GM21576 (cell line): ENCODE data around the gene FOXL2.
"Not testable (repeated sequence)": the region's sequence is repeated elsewhere in the genome, so short reads cannot be mapped to it uniquely, and the experiment has no call there.

ENCODE experiments used
- ATAC-seq: cut with Tn5 transposase; IDR thresholded peaks from one replicate; pipeline ENCODE4 v1.9.1; 2021; ENCODE audit warnings: mild to moderate bottlenecking, moderate library complexity; ENCODE audit not compliant: unreplicated experiment

FOXL2 gene

DNA sequence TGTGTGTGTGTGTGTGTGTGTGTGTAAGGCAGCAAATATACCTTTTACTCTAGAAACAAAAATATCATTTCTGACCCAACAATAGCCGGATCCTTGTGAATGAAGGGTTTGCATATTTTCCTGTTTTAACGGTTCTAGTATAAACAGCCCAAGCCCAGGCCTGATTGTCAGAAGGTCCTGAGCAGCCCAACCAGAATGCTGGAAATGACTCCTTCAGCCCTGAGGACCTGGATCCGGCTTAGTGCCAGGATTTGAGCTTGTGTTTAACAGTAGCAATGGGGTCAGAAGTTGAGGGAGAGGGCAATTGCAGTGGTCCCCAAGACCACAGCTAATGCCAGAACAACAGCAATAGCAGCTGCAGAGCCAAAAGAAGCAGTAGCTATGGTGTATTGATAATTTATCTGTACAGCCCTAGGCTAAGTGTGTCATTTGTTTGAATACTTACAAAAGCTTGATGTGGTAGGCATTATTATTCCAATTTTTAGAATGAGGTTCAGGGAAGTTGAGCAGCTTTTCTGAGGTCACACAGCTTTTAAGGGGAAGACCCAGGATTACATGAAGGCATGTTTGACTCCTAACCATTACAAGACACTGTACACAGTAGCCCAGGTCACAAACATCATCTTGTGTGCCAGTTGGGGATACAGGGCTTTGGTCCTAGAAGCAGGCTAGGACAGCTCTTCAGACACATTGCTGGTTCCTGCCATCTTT lies 12.8 kb downstream of the FOXL2 start:
- no peak for ATAC-seq

DNA sequence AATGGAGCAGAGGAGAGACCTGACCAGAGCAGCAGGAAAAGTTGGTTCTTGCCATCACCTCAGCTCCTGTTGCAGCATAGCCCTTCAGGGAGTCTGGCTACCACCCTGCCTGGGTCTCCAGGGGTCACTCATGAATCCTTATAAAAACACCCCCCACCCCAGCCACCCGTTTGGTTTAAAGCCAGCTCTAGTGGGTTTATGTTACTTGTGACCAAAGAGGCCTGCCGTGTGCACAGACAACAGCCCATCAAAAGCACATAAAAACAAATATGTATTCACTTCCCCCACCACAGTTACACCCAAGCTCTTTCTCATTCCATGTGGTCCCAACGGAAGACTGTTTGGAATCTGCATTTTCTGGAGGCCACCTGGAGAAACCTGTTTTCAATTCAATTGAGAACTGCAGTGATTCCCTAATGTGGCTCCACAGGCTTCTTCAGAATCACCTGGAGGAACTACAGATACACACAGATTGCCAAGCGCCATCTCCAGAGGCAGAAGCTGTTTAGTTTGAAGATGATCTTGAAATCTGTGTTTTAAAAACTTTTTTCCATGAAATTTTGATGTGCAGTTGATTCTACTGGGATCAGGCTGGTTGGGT lies 13.8 kb downstream of the FOXL2 start:
- ATAC-seq, result no peak

DNA sequence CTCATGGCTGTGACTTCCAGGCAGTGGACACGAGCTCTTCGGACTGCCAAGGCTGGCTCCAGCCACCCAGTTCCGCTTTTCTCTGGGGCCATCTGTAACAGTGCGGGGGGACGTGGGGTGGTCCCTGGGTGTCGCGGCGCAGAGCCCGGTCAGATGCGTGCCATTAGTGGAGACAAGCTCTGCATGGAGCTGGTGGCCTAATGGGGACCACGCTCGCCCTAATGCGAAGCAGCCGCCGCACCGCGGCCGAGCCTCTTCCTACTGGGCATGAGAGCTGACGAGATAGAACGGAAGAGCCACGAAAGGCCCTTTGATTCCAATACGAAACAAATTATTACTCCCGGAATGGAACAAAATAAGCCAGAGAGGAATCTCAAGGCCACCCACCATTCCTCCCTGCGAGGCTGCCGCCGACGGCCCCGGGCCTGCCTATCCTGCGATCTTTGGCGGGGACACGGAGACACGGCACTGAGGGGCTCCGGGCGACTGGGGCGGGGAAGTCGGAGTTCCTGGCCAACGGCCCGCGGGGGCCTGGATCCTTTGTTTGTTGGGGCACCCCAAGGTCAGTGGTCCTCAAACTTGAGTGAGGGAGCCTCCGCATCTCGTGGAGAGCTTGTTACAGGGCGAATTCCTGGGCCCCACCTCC lies 18.1 kb downstream of the FOXL2 start:
- ATAC-seq, result no peak

DNA sequence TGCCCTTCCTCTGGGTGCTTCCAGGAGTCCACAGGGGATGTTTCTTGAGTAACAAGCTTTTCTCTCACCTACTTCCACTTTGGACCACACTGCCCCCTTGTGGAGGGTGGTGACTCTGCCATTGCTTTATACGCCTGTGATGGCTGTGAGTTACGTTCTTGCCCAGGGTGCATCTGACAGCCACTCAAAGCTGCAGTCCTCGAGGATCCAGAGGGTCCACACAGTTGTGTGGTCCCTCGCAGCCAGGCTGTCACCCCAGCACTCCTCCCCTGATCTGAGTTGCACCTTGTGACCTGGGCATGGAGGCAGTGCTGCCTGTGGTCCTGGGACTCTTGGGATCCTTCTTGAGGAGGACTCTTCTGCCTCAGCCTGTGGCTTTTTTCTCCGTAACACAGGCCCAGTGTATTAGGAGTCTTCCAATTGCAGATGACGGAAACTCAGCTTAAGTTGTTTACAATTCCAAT lies 23.4 kb downstream of the FOXL2 start:
- peak; percentile 85 for ATAC-seq

DNA sequence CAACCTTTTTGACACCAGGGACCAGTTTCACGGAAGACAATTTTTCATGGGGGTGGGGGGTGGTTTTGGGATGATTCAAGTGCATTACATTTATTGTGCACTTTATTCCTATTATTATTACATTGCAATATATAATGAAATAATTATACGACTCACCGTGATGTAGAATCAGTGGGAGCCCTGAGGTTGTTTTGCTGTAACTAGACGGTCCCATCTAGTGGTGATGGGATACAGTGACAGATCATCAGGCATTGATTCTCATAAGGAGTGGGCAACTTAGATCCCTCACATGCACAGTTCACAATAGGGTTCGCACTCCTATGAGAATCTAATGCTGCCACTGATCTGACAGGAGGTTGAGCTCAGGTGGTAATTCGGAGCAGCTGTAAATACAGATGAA lies 24.5 kb downstream of the FOXL2 start:
- ATAC-seq, result not testable (repeated sequence)

DNA sequence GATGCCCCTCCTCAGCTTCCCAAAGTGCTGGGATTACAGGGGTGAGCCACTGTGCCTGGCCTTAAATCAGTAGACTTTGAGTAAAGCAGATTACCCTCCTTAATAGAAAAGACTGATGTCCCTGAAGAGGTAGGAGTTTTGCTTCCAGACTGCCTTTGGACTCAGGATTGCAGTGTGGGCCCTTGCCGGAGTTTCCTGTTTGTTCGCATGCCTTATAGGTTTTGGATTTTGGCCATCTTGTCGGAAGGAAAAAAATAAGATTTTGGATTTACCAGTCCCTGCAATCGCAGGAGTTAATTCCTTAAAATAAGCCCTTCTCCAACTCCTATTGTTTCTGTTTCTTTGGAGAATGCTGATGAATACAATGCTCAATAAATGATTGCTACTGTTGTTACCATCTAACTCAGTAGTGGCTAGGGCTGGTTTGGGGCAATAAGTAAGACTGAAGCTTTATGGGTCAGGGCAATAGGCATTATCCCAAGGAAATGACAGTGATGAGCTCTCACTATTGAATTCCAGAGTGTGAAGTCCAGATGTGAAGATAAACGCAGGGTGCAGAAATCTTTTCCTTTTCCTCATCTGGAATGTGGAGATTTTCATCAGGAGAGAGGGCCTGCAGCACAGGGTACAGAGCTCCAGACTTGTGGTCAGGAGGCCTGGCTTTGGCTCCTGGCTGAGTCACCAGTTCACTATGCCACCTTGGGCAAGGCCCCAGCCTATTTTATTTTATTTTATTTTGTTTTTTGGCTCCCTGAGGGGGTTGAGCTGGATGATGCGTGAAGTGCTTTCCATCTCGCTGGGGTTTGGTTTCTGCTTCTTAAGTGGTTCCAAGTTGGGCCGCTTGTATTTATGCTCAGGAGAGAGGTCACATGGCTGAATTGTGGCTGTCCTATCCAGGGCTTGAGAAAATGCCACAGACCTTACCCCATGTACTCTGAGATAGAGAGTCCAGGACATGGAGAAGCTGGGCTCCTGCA lies 25.3 kb downstream of the FOXL2 start:
- no peak for ATAC-seq

DNA sequence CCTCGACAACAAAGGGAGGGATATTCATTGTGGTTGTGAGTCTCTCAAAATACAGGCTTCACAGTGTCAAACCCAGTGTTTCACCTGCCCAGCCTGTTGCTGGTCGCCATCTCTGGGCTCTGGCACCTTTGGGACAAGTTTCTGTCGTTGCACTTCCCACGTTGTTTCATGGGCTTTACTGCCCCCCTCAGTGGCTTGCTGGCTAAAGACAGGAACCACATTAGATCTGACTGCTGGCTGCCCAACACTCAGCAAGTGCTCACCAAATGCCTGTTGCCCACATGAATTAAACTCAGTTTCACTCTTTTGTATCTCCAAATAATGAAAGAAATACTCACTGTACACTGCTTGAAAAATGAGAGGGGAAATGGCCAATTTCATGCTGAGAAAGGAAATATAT lies 27.6 kb downstream of the FOXL2 start:
- no peak for ATAC-seq

DNA sequence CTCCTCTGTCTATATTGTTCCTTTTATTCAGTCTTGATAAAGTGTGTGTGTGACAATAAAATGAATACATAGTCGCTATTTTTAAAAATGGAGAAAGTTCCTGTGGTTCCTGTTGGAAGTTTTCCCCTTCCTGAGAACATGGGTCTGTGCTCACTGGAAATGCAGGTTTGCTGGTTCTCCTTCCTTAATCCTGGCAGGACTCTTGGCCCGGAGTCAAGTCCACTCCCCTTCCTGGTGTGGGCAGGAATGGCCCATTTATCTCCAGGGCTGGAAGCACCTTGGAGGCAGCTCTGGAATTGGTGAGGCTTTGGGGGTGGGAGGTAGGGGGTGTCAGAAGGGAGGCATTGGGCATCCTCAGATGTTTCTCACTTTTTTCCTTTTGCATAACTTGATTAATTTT lies 30.1 kb downstream of the FOXL2 start:
- no peak for ATAC-seq

DNA sequence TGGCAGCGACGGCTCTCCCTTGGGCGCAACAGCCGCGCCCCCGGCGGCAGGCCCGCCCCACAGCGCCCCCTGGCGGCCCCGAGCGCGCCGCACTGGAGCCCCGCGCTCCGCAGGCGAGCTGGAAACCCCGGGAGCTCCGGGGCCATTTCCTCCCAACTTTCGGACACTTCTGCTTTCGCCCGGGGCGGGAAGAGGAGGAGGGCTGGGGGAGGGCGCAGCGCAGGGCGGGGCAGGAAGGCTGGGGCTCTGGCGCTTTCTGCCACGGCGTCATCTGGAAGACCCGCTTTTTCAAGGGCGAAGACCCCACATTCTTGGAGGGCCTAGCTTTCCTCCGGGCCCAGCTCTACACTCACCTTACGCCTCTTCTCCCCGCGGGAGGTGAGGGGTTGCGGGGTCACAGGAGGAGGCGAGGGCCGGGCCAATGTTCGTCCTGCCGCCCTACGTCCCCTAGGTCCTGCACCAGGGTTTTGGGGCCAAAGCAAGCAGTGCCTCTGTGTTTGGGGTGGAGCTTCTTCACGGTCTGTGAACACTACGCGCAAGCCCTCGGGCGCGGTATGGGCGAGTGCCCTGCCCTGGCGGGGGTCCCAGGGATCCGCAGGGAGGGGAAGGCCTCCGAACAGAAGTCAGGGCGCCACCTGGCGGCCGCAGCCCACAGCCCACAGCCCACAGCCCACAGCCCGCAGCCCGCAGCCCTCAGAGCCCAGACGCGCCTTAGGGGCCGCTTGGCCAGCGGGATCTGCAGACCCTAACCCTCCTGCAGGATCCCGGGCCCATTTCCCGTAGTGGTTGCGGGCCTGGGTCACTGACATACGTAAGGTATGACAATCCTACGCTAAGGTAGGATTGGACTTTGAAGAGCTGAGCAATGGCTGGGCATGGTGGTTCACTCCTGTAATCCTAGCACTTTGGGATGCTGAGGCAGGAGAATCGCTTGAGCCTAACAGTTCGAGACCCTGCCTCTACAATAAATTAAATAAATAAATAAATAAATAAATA lies 31.1 kb downstream of the FOXL2 start:
- ATAC-seq, result peak; percentile 87

DNA sequence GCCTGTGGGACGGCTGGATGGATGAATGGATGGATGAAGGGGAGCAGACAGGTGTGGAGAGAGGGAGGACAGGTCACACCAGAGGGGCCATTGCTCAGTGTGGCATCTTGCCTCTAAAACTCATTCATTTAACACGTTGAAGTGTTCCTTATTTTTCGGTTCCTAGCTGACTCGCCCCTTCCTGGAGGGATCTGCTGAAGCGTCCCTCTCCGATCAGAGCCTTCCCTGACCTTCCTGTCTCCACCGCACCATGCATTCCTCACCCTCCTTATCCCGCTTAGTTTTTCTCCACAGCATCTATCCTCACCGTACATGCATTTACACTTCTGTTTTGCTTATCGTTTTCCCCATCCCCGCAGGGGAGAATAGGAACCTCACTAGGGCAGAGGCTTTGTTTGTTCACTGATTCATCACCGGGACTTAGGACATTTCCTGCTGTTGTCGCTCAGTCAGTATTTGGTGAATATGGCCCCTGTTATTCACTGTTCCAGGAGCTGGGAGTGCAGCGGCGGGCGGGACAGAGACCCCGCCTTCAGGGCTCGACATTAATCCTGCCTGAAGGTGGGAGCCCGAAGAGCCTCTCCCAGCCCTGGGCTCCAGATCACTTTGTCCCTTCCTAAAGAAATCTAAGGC lies 32.0 kb downstream of the FOXL2 start:
- peak; percentile 7 for ATAC-seq

DNA sequence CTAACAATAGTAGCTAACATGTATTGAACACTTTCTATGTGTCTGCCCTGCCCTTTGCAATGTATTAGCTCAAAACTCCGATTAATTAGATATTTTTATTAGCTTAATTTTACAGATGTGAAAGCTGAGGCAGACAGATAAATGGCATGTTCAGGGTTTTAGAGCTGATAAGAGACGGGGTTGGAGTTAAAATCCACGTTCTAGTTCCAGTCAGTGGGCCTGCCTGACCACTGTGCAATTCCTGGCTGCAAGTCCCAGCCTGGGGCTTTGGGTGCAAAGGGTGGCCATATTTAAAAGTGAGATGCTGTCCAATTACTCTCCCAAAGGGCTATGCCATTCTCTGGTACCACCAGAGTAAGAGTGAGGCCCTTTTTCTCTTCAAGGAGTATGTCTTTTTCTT lies 33.2 kb downstream of the FOXL2 start:
- no peak for ATAC-seq

DNA sequence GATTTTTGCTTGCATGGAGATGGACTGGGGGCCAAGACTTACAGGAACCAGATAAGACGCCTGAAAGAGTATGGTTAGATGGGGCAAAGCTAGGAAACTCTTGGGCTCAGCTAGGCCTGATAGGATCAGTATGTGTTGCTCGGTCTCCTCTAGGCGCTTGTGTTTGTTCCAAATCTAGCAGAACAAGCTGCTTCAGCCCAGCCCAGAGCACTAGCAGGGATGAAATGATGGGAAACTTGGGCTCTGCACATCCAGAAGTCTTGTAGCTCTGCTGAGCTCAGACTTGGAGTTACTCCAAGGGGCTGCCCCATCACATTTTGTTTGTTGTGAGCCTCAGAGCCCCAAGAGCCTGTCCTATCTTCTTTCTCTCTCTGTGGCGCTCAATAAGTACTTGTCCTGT lies 34.7 kb downstream of the FOXL2 start:
- ATAC-seq, result no peak

DNA sequence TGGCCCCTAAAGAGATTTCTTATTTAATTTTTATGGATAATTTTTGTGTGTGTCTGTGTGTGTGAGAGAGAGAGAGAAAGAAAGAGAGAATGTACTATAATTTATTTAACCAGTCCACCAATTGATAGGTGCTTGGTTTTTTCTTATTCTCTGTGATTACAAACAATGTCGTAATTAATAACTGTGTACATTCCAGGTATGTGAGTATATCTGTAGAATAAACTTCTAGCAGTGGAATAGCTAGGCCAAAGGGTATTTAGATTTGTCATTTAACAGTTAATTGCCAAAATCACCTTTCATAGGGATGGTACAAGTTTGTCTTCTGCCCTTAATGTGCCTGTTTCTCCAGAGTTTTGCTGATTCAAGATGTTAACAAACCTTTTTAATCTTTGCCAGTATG lies 35.3 kb downstream of the FOXL2 start:
- ATAC-seq, result no peak

DNA sequence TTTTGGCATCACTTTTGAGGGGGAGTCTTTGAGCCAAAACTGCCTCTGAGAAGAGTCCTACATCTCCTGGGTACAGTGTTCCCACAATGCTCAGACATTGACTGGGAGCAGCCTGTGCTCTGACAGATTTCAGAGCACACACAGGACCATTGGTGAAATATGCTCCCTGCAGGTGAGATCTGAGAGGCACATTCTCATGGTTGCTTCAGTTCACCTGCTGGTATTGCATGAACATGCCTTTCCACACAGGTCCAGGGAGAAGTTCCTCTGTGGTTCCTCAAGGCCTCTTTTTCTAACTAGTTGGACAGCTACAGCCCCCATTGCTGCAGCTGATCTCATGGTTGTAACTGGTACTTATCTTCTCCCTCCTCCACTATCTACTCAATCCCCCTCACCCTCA lies 37.0 kb downstream of the FOXL2 start:
- no peak for ATAC-seq

DNA sequence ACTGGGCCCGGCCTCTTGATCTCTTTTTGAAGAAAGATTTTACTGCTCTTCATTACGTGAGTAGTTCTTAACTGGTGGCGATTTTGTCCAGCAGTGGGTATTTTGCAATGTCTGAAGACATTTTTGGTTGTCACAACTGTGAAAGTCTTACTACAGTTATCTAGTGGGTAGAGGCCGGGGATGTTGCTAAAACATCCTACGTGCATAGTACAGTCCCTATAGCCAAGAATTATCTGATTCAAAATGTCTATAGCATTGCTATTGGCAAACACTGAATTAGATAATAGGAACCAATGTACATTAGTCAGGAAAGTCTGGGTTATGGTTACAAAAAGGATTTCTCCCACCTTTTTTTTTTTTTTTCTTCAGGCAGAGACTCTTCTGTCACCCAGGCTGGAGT lies 38.1 kb downstream of the FOXL2 start:
- no peak for ATAC-seq

DNA sequence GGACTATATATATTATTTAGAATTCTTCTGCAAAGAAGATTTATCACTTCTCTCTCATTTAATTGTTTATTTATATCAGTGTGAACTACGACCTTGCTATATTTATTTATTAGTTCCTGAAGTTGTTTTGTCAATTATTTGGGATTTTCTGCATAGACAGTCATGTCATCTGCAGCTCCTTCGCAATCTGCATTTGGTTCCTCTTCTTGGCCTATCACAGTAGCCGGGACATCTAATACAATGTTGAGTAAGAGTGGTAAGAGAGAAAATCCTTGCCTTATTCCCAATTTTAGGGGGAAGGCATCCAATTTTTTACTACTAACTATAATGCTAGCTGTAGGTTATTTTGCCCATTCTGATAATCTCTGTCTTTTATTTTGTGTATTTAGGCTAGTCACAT lies 39.4 kb downstream of the FOXL2 start:
- no peak for ATAC-seq

DNA sequence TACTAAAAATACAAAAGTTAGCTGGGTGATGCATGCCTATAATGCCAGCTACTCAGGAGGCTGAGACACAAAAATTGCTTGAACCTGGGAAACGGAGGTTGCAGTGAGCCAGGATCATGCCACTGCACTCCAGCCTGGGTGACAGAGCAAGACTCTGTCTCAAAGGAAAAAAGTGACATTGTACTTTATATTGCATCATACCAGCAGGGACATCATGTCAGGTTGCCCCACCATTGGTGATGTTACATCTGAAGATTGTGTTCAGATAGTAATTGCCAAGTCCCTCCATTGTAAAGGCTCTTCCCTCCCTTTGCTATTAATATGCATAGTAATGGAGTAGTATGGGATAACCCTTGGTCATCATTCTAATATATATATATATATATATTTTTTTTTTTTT lies 44.8 kb downstream of the FOXL2 start:
- ATAC-seq, result no peak

DNA sequence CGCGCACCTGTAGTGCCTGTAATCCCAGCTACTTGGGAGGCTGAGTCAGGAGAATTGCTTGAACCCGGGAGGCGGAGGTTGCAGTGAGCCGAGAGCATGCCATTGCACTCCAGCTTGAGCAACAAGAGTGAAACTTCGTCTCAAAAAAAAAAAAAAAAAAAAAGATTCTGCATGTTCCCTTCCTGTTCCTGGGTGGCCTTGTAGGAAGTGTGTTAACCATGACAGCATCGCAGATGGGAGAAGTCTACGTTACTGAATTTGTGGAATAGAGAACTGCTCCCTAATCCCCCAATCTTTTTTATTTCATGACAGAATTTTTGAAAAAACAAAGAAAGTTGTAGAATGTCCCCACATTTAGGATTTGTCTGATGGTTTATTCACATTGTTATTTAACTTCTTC lies 45.4 kb downstream of the FOXL2 start:
- ATAC-seq, result no peak

DNA sequence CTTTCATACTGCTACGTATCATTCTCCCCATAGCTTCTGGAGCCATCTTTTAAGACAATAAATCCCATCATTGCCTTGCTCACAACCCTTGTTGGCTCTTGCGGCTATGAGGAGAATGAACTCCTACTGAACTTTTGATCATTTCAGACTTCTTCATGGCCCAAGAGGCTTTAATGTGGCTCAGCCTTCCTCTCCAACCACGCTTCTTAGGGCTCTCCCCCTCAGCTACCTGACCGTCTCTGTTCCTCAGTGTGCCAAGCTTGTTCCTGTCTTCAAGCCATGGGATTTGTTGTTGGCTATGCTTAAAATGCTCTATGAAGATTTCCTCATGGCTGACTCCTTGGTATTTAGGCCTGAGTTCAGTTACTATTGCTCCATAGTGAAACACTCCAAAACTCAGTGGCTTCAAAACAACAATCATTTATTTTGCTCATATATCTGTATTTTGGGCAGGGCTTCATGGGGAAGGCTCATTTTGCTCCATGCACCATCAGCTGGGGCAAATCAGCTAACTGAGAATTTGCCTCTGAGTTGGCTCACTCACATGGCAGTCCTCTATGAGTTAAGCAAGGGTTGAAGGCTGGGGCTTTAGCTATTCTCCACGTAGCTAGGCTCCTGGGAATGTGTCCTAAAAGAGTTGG lies 47.5 kb downstream of the FOXL2 start:
- no peak for ATAC-seq
